Tibial nerve (tissue), 4 donors: Measurements from ENCODE around the gene MYCN.

Experiments
- EP300 ChIP-seq, 2 donors: sonication (generic); formaldehyde crosslinking; IDR thresholded peaks; one replicate each; pipeline ENCODE4 v1.6.1; 2017; ENCODE audit warnings: antibody characterized with exemption in 2 of 2, mild to moderate bottlenecking in 1 of 2
- POLR2A ChIP-seq, 2 donors: fragments of 450-650 bp; IDR thresholded peaks; one replicate each; pipeline ENCODE4 v1.6.1; 2017; ENCODE audit warnings: antibody characterized with exemption in 2 of 2, mild to moderate bottlenecking in 2 of 2, moderate library complexity in 2 of 2
- TF ChIP-seq, protein P1 (sequence below), 5 experiments: fragments of 200-600 bp in 3 of 5; fragments of 450-650 bp in 2 of 5; sonication (generic) in 3 of 5; IDR thresholded peaks; one replicate each; pipeline ENCODE4 v1.5.1; 2016 to 2019; ENCODE audit warnings: antibody characterized with exemption in 5 of 5, mild to moderate bottlenecking in 3 of 5, moderate library complexity in 2 of 5

GRCh38 chr2:15945909-15946705, 5.8 kb downstream of the MYCN start:
- TF ChIP-seq, protein P1, sequence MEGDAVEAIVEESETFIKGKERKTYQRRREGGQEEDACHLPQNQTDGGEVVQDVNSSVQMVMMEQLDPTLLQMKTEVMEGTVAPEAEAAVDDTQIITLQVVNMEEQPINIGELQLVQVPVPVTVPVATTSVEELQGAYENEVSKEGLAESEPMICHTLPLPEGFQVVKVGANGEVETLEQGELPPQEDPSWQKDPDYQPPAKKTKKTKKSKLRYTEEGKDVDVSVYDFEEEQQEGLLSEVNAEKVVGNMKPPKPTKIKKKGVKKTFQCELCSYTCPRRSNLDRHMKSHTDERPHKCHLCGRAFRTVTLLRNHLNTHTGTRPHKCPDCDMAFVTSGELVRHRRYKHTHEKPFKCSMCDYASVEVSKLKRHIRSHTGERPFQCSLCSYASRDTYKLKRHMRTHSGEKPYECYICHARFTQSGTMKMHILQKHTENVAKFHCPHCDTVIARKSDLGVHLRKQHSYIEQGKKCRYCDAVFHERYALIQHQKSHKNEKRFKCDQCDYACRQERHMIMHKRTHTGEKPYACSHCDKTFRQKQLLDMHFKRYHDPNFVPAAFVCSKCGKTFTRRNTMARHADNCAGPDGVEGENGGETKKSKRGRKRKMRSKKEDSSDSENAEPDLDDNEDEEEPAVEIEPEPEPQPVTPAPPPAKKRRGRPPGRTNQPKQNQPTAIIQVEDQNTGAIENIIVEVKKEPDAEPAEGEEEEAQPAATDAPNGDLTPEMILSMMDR (IDR thresholded peaks at IDR 0.05) = no peak
- TF ChIP-seq POLR2A (IDR thresholded peaks at IDR 0.05) (no peak), EP300 (IDR thresholded peaks at IDR 0.05) (no peak)
